HEK293 (cell line): ENCODE results near the gene KIRREL1.

Experiments used
- CTCF ChIA-PET: fragments of 350-600 bp; formaldehyde crosslinking; extraction: SDS; loops from one replicate; lab custom pipeline; 2021; ENCODE audit warnings: antibody characterized with exemption; lab: Yijun Ruan, JAX
- POLR2A ChIA-PET: fragments of 300-600 bp; formaldehyde crosslinking; extraction: SDS; loops from one replicate; lab custom pipeline; 2020; ENCODE audit warnings: antibody characterized with exemption, inconsistent platforms; lab: Yijun Ruan, JAX
- H3K27ac ChIP-seq: fragments of 200-500 bp; sonication (Bioruptor generic); 2 replicates; pipeline ENCODE4 v1.5.1; 2014; ENCODE audit warnings: low read depth, low read length, control low read depth, inconsistent platforms; ENCODE audit errors: extremely low read depth
- H3K36me3 ChIP-seq, 2 experiments: fragments of 200-500 bp in 1 of 2; sonication (Bioruptor generic) in 1 of 2; 1 replicate in 1 of 2; 2 replicates in 1 of 2; pipeline ENCODE4 v1.5.1; 2014 to 2017; ENCODE audit warnings: inconsistent platforms in 2 of 2, low read length in 2 of 2; ENCODE audit not compliant: control insufficient read depth in 2 of 2, insufficient read depth in 1 of 2
- H3K4me1 ChIP-seq: fragments of 200-500 bp; sonication (Bioruptor generic); 2 replicates; pipeline ENCODE4 v1.5.1; 2014; ENCODE audit warnings: mild to moderate bottlenecking, low read length, inconsistent platforms; ENCODE audit not compliant: control insufficient read depth, insufficient read depth
- H3K4me3 ChIP-seq: 2 replicates; pipeline ENCODE4 v1.5.1; 2011; ENCODE audit warnings: low read depth, mild to moderate bottlenecking, control low read depth, low read length, moderate library complexity
- H3K9me3 ChIP-seq: fragments of 200-500 bp; sonication (Bioruptor generic); 2 replicates; pipeline ENCODE4 v1.5.1; 2014; ENCODE audit warnings: low read depth, low read length, inconsistent platforms; ENCODE audit not compliant: control insufficient read depth, insufficient read depth
- HOXA7 ChIP-seq: sonication (generic); formaldehyde crosslinking; IDR thresholded peaks from 2 replicates; pipeline ENCODE4 v1.8.1; 2022; ENCODE audit warnings: missing genetic modification reagents, borderline replicate concordance
- HOXD13 ChIP-seq: sonication (generic); formaldehyde crosslinking; IDR thresholded peaks from 2 replicates; pipeline ENCODE4 v1.8.0; 2022; ENCODE audit warnings: missing genetic modification reagents, borderline replicate concordance
- ZBTB21 ChIP-seq: fragments of 450-650 bp; formaldehyde crosslinking; IDR thresholded peaks from 2 replicates; pipeline ENCODE4 v1.5.1; 2017; ENCODE audit warnings: missing biosample characterization, missing genetic modification characterization
- ZBTB48 ChIP-seq: fragments of 450-650 bp; formaldehyde crosslinking; IDR thresholded peaks from 2 replicates; pipeline ENCODE4 v1.5.1; 2016; ENCODE audit warnings: missing biosample characterization, missing genetic modification characterization
- ZFP3 ChIP-seq: fragments of 450-650 bp; formaldehyde crosslinking; IDR thresholded peaks from 2 replicates; pipeline ENCODE4 v1.5.1; 2016; ENCODE audit warnings: low read depth, missing biosample characterization, missing genetic modification characterization
- ZFP69B ChIP-seq: fragments of 450-650 bp; formaldehyde crosslinking; IDR thresholded peaks from 2 replicates; pipeline ENCODE4 v1.5.1; 2016; ENCODE audit warnings: missing biosample characterization, missing genetic modification characterization
- ZNF140 ChIP-seq: fragments of 450-650 bp; formaldehyde crosslinking; IDR thresholded peaks from 2 replicates; pipeline ENCODE4 v1.5.1; 2016; ENCODE audit warnings: missing biosample characterization, missing genetic modification characterization
- ZNF18 ChIP-seq: fragments of 450-650 bp; formaldehyde crosslinking; IDR thresholded peaks from 2 replicates; pipeline ENCODE4 v1.5.1; 2016; ENCODE audit warnings: missing biosample characterization, missing genetic modification characterization
- ZNF211 ChIP-seq: fragments of 450-650 bp; formaldehyde crosslinking; IDR thresholded peaks from 2 replicates; pipeline ENCODE4 v1.5.1; 2016; ENCODE audit warnings: low read depth, missing biosample characterization, missing genetic modification characterization
- ZNF221 ChIP-seq: fragments of 450-650 bp; formaldehyde crosslinking; IDR thresholded peaks from 2 replicates; pipeline ENCODE4 v1.5.1; 2017; ENCODE audit warnings: missing biosample characterization, missing genetic modification characterization, borderline replicate concordance
- ZNF266 ChIP-seq: fragments of 450-650 bp; formaldehyde crosslinking; IDR thresholded peaks from 2 replicates; pipeline ENCODE4 v1.5.1; 2016; ENCODE audit warnings: missing biosample characterization, missing genetic modification characterization, low read depth
- ZNF350 ChIP-seq: fragments of 450-650 bp; formaldehyde crosslinking; IDR thresholded peaks from 2 replicates; pipeline ENCODE4 v1.5.0; 2017; ENCODE audit warnings: missing biosample characterization, mild to moderate bottlenecking, missing genetic modification characterization
- ZNF37A ChIP-seq: fragments of 450-650 bp; IDR thresholded peaks from 2 replicates; pipeline ENCODE4 v1.5.1; 2018; ENCODE audit warnings: missing biosample characterization, missing genetic modification characterization
- ZNF501 ChIP-seq: fragments of 450-650 bp; formaldehyde crosslinking; IDR thresholded peaks from 2 replicates; pipeline ENCODE4 v1.5.1; 2016; ENCODE audit warnings: missing biosample characterization, missing genetic modification characterization
- ZNF639 ChIP-seq: fragments of 450-650 bp; formaldehyde crosslinking; IDR thresholded peaks from 2 replicates; pipeline ENCODE4 v1.5.1; 2016; ENCODE audit warnings: missing biosample characterization, missing genetic modification characterization
- ZNF654 ChIP-seq: fragments of 450-650 bp; formaldehyde crosslinking; IDR thresholded peaks from 2 replicates; pipeline ENCODE4 v1.5.1; 2016; ENCODE audit warnings: low read depth, missing biosample characterization, missing genetic modification characterization
- ZNF658 ChIP-seq: fragments of 450-650 bp; formaldehyde crosslinking; IDR thresholded peaks from 2 replicates; pipeline ENCODE4; 2016; ENCODE audit warnings: missing biosample characterization, missing genetic modification characterization
- ZNF701 ChIP-seq: fragments of 450-650 bp; formaldehyde crosslinking; IDR thresholded peaks from 2 replicates; pipeline ENCODE4 v1.5.1; 2016; ENCODE audit warnings: missing biosample characterization, missing genetic modification characterization
- ZNF785 ChIP-seq: fragments of 450-650 bp; formaldehyde crosslinking; IDR thresholded peaks from 2 replicates; pipeline ENCODE4 v1.5.1; 2016; ENCODE audit warnings: missing biosample characterization, missing genetic modification characterization
- TF ChIP-seq, protein P1 (sequence below): fragments of 450-650 bp; formaldehyde crosslinking; IDR thresholded peaks from 2 replicates; pipeline ENCODE4 v1.5.1; 2017; ENCODE audit warnings: missing biosample characterization, missing genetic modification characterization
- TF ChIP-seq, protein P2 (sequence below): IDR thresholded peaks from 2 replicates; pipeline ENCODE4 v1.6.1; 2011; ENCODE audit warnings: mild to moderate bottlenecking, low read depth, low read length, borderline replicate concordance
- TF ChIP-seq, protein P3 (sequence below): fragments of 450-650 bp; formaldehyde crosslinking; IDR thresholded peaks from 2 replicates; pipeline ENCODE4 v1.5.1; 2016; ENCODE audit warnings: missing biosample characterization, missing genetic modification characterization
- TF ChIP-seq, protein P4 (sequence below): fragments of 450-650 bp; formaldehyde crosslinking; conservative IDR thresholded peaks from 2 replicates; pipeline ENCODE4 v1.5.1; 2016; ENCODE audit warnings: low read depth, missing biosample characterization, missing genetic modification characterization

KIRREL1 gene

DNA sequence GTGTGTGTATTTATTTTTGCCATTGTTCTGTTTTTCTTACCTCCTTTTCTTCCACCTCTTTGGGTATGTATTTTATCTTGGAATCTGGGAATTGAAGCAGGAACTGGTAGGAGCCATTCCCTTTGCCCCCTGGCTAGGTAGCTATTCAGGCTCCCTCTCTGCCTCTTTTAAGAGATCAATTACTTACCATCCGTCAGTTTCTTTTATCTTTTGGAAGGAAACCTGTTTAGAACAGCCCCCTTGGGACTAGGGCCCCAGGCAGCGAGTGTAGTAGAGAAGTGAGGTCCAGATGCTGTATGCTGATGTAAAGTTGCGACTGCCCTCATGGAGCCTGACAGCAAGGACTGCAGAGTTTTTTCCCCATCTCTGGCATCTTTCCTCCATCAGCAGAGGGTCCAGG is 41.6 kb downstream of the KIRREL1 start (continued):
- TF ChIP-seq ZNF140 (peak; percentile 31; the same call in 1 of the 2 replicates), ZFP69B (peak; percentile 35; the same call in 1 of the 2 replicates)

DNA sequence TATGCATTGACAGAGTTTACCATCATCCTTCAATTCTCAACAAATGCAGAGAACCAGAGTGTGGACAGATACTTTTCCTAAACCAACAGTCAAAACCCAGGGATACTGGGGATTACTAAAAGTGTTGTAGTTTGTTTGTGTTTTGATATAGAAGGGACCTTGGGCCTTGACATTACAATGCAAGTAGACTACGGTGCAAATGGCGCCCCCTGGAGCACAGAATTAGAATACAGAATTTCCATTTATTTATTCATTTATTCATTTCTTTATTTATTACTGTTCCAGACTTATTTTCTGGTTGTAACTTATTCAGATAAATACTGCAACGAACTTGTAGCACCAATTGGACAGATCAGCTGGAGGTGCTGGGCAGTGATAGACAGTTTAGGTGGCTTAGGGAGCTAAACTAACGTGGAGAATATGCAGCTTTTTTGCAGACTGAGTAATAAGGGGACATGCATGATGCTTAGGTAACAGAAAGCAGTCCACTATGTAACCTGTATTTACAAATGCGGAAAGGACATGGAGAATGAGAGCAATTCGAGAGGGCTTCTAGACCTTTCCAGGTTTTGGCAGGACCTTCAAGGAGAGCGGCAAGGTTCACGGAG is 42.6 kb downstream of the KIRREL1 start:
- no peak overlapping the region for H3K4me3 ChIP-seq
- TF ChIP-seq, protein P1, sequence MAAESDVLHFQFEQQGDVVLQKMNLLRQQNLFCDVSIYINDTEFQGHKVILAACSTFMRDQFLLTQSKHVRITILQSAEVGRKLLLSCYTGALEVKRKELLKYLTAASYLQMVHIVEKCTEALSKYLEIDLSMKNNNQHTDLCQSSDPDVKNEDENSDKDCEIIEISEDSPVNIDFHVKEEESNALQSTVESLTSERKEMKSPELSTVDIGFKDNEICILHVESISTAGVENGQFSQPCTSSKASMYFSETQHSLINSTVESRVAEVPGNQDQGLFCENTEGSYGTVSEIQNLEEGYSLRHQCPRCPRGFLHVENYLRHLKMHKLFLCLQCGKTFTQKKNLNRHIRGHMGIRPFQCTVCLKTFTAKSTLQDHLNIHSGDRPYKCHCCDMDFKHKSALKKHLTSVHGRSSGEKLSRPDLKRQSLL (tag by site-specific recombination): no peak
- TF ChIP-seq ZNF211 (tag by site-specific recombination) (no peak), ZNF350 (tag by site-specific recombination) (no peak), ZNF639 (tag by site-specific recombination) (no peak), HOXD13 (CRISPR knock-in tag) (no peak), ZFP3 (no peak), ZNF221 (tag by site-specific recombination) (no peak), ZNF266 (tag by site-specific recombination) (no peak), HOXA7 (CRISPR knock-in tag) (no peak), ZBTB48 (tag by site-specific recombination) (0 out of 2 replicates have a peak, but pooled peaks have one; percentile 17), ZNF658 (tag by site-specific recombination) (no peak), ZNF37A (tag by site-specific recombination) (no peak), ZBTB21 (tag by site-specific recombination) (no peak), ZNF501 (tag by site-specific recombination) (no peak), ZNF701 (tag by site-specific recombination) (no peak), ZNF785 (tag by site-specific recombination) (no peak), ZNF18 (tag by site-specific recombination) (no peak), ZNF654 (tag by site-specific recombination) (0 out of 2 replicates have a peak, but pooled peaks have one; percentile 13)
- TF ChIP-seq, protein P2, sequence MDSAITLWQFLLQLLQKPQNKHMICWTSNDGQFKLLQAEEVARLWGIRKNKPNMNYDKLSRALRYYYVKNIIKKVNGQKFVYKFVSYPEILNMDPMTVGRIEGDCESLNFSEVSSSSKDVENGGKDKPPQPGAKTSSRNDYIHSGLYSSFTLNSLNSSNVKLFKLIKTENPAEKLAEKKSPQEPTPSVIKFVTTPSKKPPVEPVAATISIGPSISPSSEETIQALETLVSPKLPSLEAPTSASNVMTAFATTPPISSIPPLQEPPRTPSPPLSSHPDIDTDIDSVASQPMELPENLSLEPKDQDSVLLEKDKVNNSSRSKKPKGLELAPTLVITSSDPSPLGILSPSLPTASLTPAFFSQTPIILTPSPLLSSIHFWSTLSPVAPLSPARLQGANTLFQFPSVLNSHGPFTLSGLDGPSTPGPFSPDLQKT: no peak
- TF ChIP-seq, protein P3, sequence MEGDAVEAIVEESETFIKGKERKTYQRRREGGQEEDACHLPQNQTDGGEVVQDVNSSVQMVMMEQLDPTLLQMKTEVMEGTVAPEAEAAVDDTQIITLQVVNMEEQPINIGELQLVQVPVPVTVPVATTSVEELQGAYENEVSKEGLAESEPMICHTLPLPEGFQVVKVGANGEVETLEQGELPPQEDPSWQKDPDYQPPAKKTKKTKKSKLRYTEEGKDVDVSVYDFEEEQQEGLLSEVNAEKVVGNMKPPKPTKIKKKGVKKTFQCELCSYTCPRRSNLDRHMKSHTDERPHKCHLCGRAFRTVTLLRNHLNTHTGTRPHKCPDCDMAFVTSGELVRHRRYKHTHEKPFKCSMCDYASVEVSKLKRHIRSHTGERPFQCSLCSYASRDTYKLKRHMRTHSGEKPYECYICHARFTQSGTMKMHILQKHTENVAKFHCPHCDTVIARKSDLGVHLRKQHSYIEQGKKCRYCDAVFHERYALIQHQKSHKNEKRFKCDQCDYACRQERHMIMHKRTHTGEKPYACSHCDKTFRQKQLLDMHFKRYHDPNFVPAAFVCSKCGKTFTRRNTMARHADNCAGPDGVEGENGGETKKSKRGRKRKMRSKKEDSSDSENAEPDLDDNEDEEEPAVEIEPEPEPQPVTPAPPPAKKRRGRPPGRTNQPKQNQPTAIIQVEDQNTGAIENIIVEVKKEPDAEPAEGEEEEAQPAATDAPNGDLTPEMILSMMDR (tag by site-specific recombination): 0 out of 2 replicates have a peak, but pooled peaks have one; percentile 36
- TF ChIP-seq, protein P4, sequence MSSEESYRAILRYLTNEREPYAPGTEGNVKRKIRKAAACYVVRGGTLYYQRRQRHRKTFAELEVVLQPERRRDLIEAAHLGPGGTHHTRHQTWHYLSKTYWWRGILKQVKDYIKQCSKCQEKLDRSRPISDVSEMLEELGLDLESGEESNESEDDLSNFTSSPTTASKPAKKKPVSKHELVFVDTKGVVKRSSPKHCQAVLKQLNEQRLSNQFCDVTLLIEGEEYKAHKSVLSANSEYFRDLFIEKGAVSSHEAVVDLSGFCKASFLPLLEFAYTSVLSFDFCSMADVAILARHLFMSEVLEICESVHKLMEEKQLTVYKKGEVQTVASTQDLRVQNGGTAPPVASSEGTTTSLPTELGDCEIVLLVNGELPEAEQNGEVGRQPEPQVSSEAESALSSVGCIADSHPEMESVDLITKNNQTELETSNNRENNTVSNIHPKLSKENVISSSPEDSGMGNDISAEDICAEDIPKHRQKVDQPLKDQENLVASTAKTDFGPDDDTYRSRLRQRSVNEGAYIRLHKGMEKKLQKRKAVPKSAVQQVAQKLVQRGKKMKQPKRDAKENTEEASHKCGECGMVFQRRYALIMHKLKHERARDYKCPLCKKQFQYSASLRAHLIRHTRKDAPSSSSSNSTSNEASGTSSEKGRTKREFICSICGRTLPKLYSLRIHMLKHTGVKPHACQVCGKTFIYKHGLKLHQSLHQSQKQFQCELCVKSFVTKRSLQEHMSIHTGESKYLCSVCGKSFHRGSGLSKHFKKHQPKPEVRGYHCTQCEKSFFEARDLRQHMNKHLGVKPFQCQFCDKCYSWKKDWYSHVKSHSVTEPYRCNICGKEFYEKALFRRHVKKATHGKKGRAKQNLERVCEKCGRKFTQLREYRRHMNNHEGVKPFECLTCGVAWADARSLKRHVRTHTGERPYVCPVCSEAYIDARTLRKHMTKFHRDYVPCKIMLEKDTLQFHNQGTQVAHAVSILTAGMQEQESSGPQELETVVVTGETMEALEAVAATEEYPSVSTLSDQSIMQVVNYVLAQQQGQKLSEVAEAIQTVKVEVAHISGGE: no peak
- no peak overlapping the region for H3K27ac ChIP-seq
- POLR2A ChIA-PET: no interaction called here
- CTCF ChIA-PET: interaction anchor here (0.6 to 7.0 kb wide), 23 partner anchors 9 to 161 kb away, joined by 3 to 121 read pairs (median 5); partner anchors contain the start of gene KIRREL1
- no peaks in the 10 kb centered on the region for H3K9me3 ChIP-seq
- H3K36me3 ChIP-seq: no peaks in the 10 kb centered on the region
- no peaks in the 10 kb centered on the region for H3K4me1 ChIP-seq
